Measurements from ENCODE around the gene HDAC11. TPM values are rescaled to one million over a fixed set of nuclear protein-coding genes. Genes with fewer than 3 reads are reported as not detected.

Gene HDAC11
- total and polyA plus RNA-seq, 2 experiments from 2014 or later, result 11.7 to 12.2 TPM

DNA sequence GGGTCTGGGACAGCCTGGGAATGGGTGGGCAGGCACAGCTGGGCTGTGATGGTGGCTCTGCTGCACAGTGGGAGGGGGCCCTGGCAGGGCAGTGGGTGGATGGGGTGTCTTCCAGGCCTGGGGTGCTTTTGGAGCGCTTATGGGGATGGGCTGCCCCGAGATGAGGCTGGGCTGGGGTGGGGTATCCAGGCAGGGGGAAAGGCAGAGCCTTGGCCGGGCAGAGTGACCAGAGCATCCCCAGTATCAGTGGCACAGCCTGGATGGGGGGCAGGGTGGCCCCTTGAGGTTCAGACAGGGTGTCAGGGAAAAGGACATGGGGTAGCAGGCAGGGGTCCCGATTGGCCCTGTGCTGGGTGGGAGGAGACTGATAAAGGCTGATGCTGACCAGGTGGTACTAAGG, 26.6 kb downstream of the HDAC11 start:
- TF ChIP-seq EZH2phosphoT487 (IDR thresholded peaks at IDR 0.05; ENCODE audit: insufficient read depth, low read depth) (no peak), EZH2 (IDR thresholded peaks at IDR 0.05; ENCODE audit: insufficient read depth, poor library complexity, severe bottlenecking) (no peak)
- no peak overlapping the region for H3K9ac ChIP-seq
- peaks cover 9% of the 10 kb centered on the region for H3F3A ChIP-seq (ENCODE audit: insufficient read depth)
- no peak for DNase-seq
- no peak overlapping the region for H2AFZ ChIP-seq
- WGBS, 2 experiments (ENCODE audit: low coverage in 1 of 2, low lambda C conversion rate in 2 of 2, missing lambda C conversion rate in 2 of 2), result 75 to 76% methylated on average over 4 of the region's 4 CpGs
- H3K4me2 ChIP-seq (ENCODE audit: unreplicated experiment), result no peak overlapping the region
- H3K36me3 ChIP-seq (ENCODE audit: low read depth), result no peaks in the 10 kb centered on the region
- H3K9me3 ChIP-seq (ENCODE audit: low read depth), result no peaks in the 10 kb centered on the region
- H3K79me2 ChIP-seq (ENCODE audit: insufficient read depth), result no peaks in the 10 kb centered on the region
- no peaks in the 10 kb centered on the region for H3K27me3 ChIP-seq (replicated peaks; ENCODE audit: insufficient read depth)
- peaks cover 9% of the 10 kb centered on the region for H3K4me1 ChIP-seq (ENCODE audit: insufficient read depth)
- in situ Hi-C loops (cut with MboI), result no loop called here
- no peaks in the 10 kb centered on the region for H3K9me2 ChIP-seq (ENCODE audit: insufficient read depth)
- H3K27ac ChIP-seq, result no peak overlapping the region
- no peak overlapping the region for H3K4me3 ChIP-seq
- H4K20me1 ChIP-seq (ENCODE audit: insufficient read depth), result no peaks in the 10 kb centered on the region

DNA sequence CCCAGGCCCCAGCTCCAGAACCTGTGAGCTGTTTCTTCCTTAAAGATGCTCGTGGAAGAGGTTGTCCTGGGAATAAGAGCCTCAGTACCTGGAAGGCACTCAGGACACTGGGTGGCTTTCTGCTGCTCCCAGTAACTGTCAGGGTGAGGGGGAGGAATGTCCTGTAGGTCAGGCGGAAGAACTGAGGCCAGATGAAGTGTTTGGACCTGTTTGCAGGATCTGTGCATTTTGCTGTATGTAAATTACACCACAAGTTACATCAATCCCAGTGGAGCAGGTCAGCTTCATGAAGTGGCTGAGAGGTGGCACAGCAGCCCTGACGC, 27.1 kb downstream of the HDAC11 start:
- Histone ChIP-seq H3F3A (ENCODE audit: insufficient read depth) (peaks cover 9% of the 10 kb centered on the region), H3K9me3 (ENCODE audit: low read depth) (no peaks in the 10 kb centered on the region), H3K27ac (peak overlapping the region; percentile 41), H3K36me3 (ENCODE audit: low read depth) (no peaks in the 10 kb centered on the region), H3K4me2 (ENCODE audit: unreplicated experiment) (no peak overlapping the region), H4K20me1 (ENCODE audit: insufficient read depth) (no peaks in the 10 kb centered on the region), H3K79me2 (ENCODE audit: insufficient read depth) (no peaks in the 10 kb centered on the region), H3K27me3 (replicated peaks; ENCODE audit: insufficient read depth) (no peaks in the 10 kb centered on the region), H2AFZ (no peak overlapping the region), H3K9ac (no peak overlapping the region), H3K4me3 (no peak overlapping the region), H3K4me1 (ENCODE audit: insufficient read depth) (peaks cover 9% of the 10 kb centered on the region), H3K9me2 (ENCODE audit: insufficient read depth) (no peaks in the 10 kb centered on the region)
- DNase-seq, result no peak
- TF ChIP-seq EZH2 (IDR thresholded peaks at IDR 0.05; ENCODE audit: insufficient read depth, poor library complexity, severe bottlenecking), result no peak
- TF ChIP-seq EZH2phosphoT487 (IDR thresholded peaks at IDR 0.05; ENCODE audit: insufficient read depth, low read depth), result no peak
- in situ Hi-C loops (cut with MboI), result no loop called here
- WGBS, 2 experiments (ENCODE audit: low coverage in 1 of 2, low lambda C conversion rate in 2 of 2, missing lambda C conversion rate in 2 of 2), result 63 to 74% methylated on average over 3 of the region's 3 CpGs

DNA sequence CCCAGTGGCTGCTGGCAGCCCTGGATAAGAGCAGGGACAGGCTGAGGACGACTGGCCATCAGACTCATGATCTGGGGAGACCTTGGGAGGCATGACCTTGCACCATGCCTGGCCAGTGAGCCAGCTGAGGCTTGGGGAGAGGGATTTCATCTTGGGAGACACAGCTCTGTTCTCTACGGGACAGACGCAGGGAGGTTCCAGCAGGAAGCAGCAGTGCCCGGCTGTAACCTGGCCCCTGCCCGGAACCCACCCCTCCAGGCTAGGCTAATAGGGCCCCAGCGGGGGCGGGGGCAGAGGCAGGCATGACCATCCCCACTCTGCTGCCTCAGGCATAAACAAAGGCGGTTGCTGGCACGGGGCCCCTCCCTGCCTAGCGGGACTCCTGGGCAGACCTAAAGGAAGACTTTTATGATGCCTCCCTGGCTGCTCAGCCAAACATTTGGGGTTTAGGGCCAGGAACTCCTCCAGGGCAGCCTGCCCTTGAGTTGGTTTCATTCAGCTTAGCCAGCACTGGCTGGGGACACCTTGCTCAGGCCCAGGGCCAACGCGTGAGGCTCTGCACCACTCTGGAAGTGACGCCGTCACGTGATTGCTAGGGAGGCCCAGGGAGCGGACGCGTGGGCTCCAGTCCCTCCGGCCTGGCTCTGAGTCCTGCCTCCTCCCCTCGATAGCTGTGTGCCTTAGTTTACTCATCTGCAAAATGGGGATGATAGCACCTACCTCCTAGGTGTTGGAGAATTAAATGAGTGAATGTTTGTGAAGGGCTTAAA, 27.6 kb downstream of the HDAC11 start:
- WGBS, 2 experiments (ENCODE audit: low coverage in 1 of 2, low lambda C conversion rate in 2 of 2, missing lambda C conversion rate in 2 of 2), result 24 to 27% methylated on average over 18 to 19 of the region's 20 CpGs
- DNase-seq, result peak; percentile 68
- Histone ChIP-seq H3K27me3 (replicated peaks; ENCODE audit: insufficient read depth) (no peaks in the 10 kb centered on the region), H3K27ac (peak overlapping the region; percentile 41), H3F3A (ENCODE audit: insufficient read depth) (peaks cover 9% of the 10 kb centered on the region), H3K9me3 (ENCODE audit: low read depth) (no peaks in the 10 kb centered on the region), H3K9ac (peak overlapping the region; percentile 26), H3K9me2 (ENCODE audit: insufficient read depth) (no peaks in the 10 kb centered on the region), H3K79me2 (ENCODE audit: insufficient read depth) (no peaks in the 10 kb centered on the region), H3K4me2 (ENCODE audit: unreplicated experiment) (peak overlapping the region; percentile 0), H3K4me3 (no peak overlapping the region), H4K20me1 (ENCODE audit: insufficient read depth) (no peaks in the 10 kb centered on the region), H3K36me3 (ENCODE audit: low read depth) (no peaks in the 10 kb centered on the region), H3K4me1 (ENCODE audit: insufficient read depth) (peaks cover 9% of the 10 kb centered on the region), H2AFZ (0 out of 2 replicates have a peak overlapping the region, but pooled peaks have one; percentile 1)
- TF ChIP-seq EZH2 (IDR thresholded peaks at IDR 0.05; ENCODE audit: insufficient read depth, poor library complexity, severe bottlenecking), result no peak
- TF ChIP-seq EZH2phosphoT487 (IDR thresholded peaks at IDR 0.05; ENCODE audit: insufficient read depth, low read depth), result no peak
- in situ Hi-C loops (cut with MboI), result no loop called here

DNA sequence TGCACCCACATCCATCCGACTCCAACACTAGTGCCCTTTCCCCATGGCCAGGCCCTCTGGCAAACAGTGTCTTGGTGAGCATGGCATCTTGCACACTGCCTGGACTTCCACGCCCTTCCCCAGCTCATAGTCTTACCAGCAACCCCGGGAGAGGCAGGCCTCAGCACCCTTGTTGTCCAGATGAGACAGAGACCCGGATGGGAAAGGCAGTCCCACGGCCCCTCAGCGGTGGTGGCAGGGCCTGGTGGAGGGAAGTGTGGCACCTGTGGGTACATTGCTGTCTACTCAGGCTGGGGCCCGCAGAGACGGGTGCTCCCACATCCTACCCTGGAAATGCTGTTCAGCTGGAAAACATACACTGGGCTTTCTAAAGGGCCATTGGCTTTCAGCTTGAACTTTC, 28.4 kb downstream of the HDAC11 start:
- H3K27ac ChIP-seq, result no peak overlapping the region
- H3K79me2 ChIP-seq (ENCODE audit: insufficient read depth), result no peaks in the 10 kb centered on the region
- H3F3A ChIP-seq (ENCODE audit: insufficient read depth), result peaks cover 9% of the 10 kb centered on the region
- WGBS, 2 experiments (ENCODE audit: low coverage in 1 of 2, low lambda C conversion rate in 2 of 2, missing lambda C conversion rate in 2 of 2), result 94% methylated on average over 8 of the region's 8 CpGs
- in situ Hi-C loops (cut with MboI), result no loop called here
- no peaks in the 10 kb centered on the region for H3K36me3 ChIP-seq (ENCODE audit: low read depth)
- peaks cover 15% of the 10 kb centered on the region for H3K4me1 ChIP-seq (ENCODE audit: insufficient read depth)
- H3K27me3 ChIP-seq (replicated peaks; ENCODE audit: insufficient read depth), result no peaks in the 10 kb centered on the region
- no peaks in the 10 kb centered on the region for H4K20me1 ChIP-seq (ENCODE audit: insufficient read depth)
- no peak for DNase-seq
- no peak overlapping the region for H3K9ac ChIP-seq
- H3K9me2 ChIP-seq (ENCODE audit: insufficient read depth), result no peaks in the 10 kb centered on the region
- H3K4me2 ChIP-seq (ENCODE audit: unreplicated experiment), result no peak overlapping the region
- no peaks in the 10 kb centered on the region for H3K9me3 ChIP-seq (ENCODE audit: low read depth)
- H2AFZ ChIP-seq, result no peak overlapping the region
- TF ChIP-seq EZH2 (IDR thresholded peaks at IDR 0.05; ENCODE audit: insufficient read depth, poor library complexity, severe bottlenecking) (no peak), EZH2phosphoT487 (IDR thresholded peaks at IDR 0.05; ENCODE audit: insufficient read depth, low read depth) (no peak)
- H3K4me3 ChIP-seq, result no peak overlapping the region

Measured in GM23248 (cell line).